ENCODE results near the gene TSLP. TPM values are rescaled to one million over a fixed set of nuclear protein-coding genes. Genes with fewer than 3 reads are reported as not detected.

TSLP gene
- total and polyA plus RNA-seq, 7 donors = 0.42 to 2.4 (median 0.95) TPM

DNA sequence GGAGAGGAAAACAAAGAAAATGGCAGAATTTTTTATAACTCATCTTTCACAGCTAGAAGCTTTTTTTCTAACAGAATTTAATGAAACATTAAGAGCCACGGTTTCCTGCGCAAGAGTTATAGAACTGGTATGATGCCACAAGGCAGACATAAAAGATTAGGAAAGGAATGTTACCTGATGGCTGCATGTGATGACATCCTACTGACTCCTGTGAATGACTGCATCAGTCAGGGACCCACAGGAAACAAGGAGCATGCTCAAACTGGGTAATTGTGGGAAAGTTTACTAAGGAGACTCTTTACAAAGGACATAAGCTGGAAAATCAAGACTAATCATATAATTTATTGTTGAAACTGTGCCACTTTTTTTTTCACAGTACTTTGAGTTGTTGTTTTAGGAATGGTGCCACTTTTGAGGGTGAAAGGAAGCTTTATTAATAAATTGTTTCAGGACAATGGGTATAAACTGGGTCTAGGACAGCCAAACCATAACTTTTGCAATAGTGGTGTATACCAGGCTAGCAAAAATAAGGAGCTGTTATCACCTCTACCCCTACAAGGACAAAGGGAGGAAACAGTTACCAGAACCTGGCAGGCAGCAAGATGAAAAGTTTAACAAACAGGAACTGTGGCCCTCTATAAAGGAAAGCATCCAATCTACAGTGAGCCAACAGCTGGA lies 5.1 kb upstream of the TSLP start:
- WGBS, 3 donors = 75 to 85% (median 75%) methylated on average over 2 of the region's 2 CpGs
- DNase-seq = no peak
- Histone ChIP-seq H3K4me3 (no peak overlapping the region), H3K9me3 (no peaks in the 10 kb centered on the region), H3K4me1 (no peaks in the 10 kb centered on the region), H3K27me3 (ENCODE audit: insufficient read depth in 3 of 3, low read length in 2 of 3) (peaks cover 0 to 40% (median 3%) of the 10 kb centered on the region in 3 donors), H3K27ac (no peak overlapping the region), H3K36me3 (ENCODE audit: insufficient read depth in 1 of 2, low read depth in 1 of 2) (no peaks in the 10 kb centered on the region)
- no peak for ATAC-seq
- intact Hi-C loops (cut with DNase I) = no loop called here
- TF ChIP-seq, protein P1, sequence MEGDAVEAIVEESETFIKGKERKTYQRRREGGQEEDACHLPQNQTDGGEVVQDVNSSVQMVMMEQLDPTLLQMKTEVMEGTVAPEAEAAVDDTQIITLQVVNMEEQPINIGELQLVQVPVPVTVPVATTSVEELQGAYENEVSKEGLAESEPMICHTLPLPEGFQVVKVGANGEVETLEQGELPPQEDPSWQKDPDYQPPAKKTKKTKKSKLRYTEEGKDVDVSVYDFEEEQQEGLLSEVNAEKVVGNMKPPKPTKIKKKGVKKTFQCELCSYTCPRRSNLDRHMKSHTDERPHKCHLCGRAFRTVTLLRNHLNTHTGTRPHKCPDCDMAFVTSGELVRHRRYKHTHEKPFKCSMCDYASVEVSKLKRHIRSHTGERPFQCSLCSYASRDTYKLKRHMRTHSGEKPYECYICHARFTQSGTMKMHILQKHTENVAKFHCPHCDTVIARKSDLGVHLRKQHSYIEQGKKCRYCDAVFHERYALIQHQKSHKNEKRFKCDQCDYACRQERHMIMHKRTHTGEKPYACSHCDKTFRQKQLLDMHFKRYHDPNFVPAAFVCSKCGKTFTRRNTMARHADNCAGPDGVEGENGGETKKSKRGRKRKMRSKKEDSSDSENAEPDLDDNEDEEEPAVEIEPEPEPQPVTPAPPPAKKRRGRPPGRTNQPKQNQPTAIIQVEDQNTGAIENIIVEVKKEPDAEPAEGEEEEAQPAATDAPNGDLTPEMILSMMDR (IDR thresholded peaks at IDR 0.05) = no peak

DNA sequence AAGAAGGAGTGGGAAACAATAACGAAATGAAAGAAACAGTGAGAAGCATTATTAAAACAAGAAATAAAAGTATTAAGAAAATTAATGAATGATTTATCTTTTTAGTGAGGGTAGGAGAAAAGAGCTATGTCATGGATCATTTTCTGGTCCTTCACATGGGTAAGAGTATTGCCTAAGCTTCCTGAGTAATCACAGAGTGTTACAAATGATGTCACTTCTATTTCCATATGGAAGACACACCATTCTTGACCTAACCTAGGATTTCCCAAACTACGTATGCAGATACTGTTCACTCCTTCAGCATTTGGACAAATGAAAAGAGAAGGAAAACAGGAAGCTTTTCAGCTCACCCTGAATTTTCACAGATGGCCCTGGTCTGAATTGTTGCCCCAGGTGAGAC lies 3.3 kb upstream of the TSLP start:
- Histone ChIP-seq H3K9me3 (no peaks in the 10 kb centered on the region), H3K27ac (no peak overlapping the region), H3K27me3 (ENCODE audit: insufficient read depth in 3 of 3, low read length in 2 of 3) (peaks cover 0 to 40% (median 3%) of the 10 kb centered on the region in 3 donors), H3K4me3 (no peak overlapping the region), H3K36me3 (ENCODE audit: insufficient read depth in 1 of 2, low read depth in 1 of 2) (no peaks in the 10 kb centered on the region), H3K4me1 (no peaks in the 10 kb centered on the region)
- intact Hi-C loops (cut with DNase I) = no loop called here
- no peak for DNase-seq
- ATAC-seq = no peak
- 74 to 82% (median 77%) methylated on average over 2 of the region's 2 CpGs for WGBS, 3 donors
- TF ChIP-seq, protein P1 (IDR thresholded peaks at IDR 0.05) = no peak

DNA sequence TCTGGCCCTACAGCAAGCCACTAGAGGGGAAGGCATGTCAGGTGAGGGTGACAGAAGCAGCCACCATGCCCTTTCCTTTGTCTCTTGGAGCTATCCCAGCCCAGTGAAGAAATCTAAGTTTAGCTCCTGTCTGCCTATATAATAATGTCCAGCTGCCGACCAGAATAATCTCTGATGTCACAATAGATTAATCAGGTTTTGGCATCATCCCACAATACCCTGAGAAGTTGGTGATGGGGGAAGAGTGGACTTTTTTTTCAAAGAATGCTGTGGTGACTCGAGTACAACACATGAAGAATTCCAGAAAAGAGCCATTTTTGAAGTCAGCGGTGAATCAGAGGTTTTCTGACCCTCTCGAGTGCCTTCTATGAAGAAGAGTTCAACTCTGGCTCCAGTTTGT lies 1.7 kb upstream of the TSLP start:
- no peak for ATAC-seq
- no peak for DNase-seq
- intact Hi-C loops (cut with DNase I) = loop anchor here in 1 of 2 donors (10.0 kb wide), 1 partner anchor 305 kb away; no protein-coding TSS in a partner anchor
- Histone ChIP-seq H3K27ac (no peak overlapping the region), H3K9me3 (no peaks in the 10 kb centered on the region), H3K27me3 (ENCODE audit: insufficient read depth in 3 of 3, low read length in 2 of 3) (peaks cover 0 to 40% (median 3%) of the 10 kb centered on the region in 3 donors), H3K4me3 (peak overlapping the region; percentile 38), H3K36me3 (ENCODE audit: insufficient read depth in 1 of 2, low read depth in 1 of 2) (no peaks in the 10 kb centered on the region), H3K4me1 (peaks cover 6% of the 10 kb centered on the region)
- WGBS, 3 donors = 16 to 26% (median 23%) methylated on average over 4 of the region's 4 CpGs
- TF ChIP-seq, protein P1 (IDR thresholded peaks at IDR 0.05) = no peak

DNA sequence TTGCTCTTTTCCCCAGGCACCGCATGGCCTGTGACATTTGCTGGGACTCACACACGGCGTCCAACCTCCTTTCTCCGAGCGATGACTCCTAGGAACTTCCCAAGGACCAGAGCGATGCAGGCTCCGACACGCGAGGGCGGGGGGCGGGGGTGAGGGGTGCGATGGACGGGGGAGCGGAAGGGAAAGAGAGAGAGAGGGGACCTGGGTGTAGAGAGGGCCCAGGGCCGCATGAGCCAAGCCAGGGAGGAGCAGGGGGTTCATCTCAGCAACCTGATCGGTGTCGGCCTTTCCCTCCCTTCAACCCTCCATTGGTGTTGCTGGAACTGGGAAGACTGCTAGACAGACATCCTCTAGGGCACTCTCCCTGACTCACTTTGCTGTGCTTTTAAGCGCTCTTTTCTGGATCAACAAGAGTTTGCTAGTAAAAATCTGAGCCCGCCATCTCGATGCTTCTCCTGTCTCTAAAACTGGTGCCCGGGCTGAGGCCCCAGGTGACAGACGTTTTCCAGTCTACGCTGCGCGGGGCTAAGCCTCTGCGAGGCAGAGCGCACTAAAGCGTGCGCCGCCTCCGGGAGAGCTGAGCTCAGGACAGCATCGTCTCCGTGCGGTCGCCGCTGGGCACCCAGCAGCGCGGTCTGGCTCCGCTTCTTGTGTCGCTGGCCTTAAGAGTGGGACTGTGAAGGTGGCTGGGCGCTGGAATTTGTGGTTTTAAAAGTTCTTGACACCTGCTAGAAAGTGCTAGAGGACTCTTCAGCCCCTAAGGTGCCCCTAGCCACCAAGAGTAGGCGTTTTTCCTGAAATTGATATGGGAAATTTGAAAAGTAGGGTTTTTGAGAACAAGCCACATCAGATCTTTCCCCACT lies 1.0 kb upstream of the TSLP start:
- intact Hi-C loops (cut with DNase I) = loop anchor here in 1 of 2 donors (10.0 kb wide), 1 partner anchor 306 kb away; no protein-coding TSS in a partner anchor
- peaks cover 0 to 40% (median 3%) of the 10 kb centered on the region in 3 donors for H3K27me3 ChIP-seq (ENCODE audit: insufficient read depth in 3 of 3, low read length in 2 of 3)
- H3K27ac ChIP-seq = no peak overlapping the region
- H3K9me3 ChIP-seq = no peaks in the 10 kb centered on the region
- WGBS, 3 donors = 9 to 10% (median 10%) methylated on average over 41 to 42 of the region's 42 CpGs
- ATAC-seq (peak in 3 of 4 donors; percentile 45 to 54 (median 51)), DNase-seq (peak in 1 of 2 donors; percentile 16)
- no peaks in the 10 kb centered on the region for H3K36me3 ChIP-seq (ENCODE audit: insufficient read depth in 1 of 2, low read depth in 1 of 2)
- H3K4me1 ChIP-seq = peaks cover 6% of the 10 kb centered on the region
- peak overlapping the region; percentile 38 for H3K4me3 ChIP-seq
- TF ChIP-seq, protein P1 (IDR thresholded peaks at IDR 0.05) = no peak

Measured in psoas muscle (tissue), 8 donors.